ENCODE data around the gene MAGI2. TPM values are rescaled to one million over a fixed set of nuclear protein-coding genes. Genes with fewer than 3 reads are reported as not detected.

The MAGI2 gene
- total and polyA plus RNA-seq, 2 of the 13 experiments (the other 11 are each of a cell fraction or from before 2014, with no cell fraction given) = 1.5 to 3.8 TPM

- DNase-seq (ENCODE audit: low spot score) (no peak), FAIRE-seq (no peak), ATAC-seq (no peak)
- BruUV-seq (replicated peaks) = no TSS peak
- H4K20me1 ChIP-seq (ENCODE audit: insufficient read depth, low read length) = no peaks in the 10 kb centered on the region
- no peaks in the 10 kb centered on the region for H3K79me2 ChIP-seq (ENCODE audit: insufficient read depth, low read length)
- no peaks in the 10 kb centered on the region for H3K36me3 ChIP-seq (replicated peaks in 1 of 2; ENCODE audit: control insufficient read depth in 1 of 2, insufficient read depth in 2 of 2, low read length in 2 of 2)
- ChIA-PET CTCF (ENCODE audit: low intra/inter-chr PET ratio, low total read pairs) (no interaction called here), POLR2A (no interaction called here)
- H3K9me3 ChIP-seq (ENCODE audit: low read length) = no peaks in the 10 kb centered on the region
- no peak for TF ChIP-seq ZFX (CRISPR knock-in tag; IDR thresholded peaks at IDR 0.05; ENCODE audit: low read depth)
- peak; percentile 82 for TF ChIP-seq LCORL (IDR thresholded peaks at IDR 0.05)
- no peak for TF ChIP-seq LCORL (CRISPR knock-in tag; IDR thresholded peaks at IDR 0.05)
- no peak overlapping the region for H2AFZ ChIP-seq (ENCODE audit: low read length)
- H3K4me2 ChIP-seq (ENCODE audit: low read depth, low read length) = no peak overlapping the region
- H3K27ac ChIP-seq (ENCODE audit: extremely low read length, insufficient read depth, low read length) = no peak overlapping the region
- intact Hi-C loops (cut with micrococcal nuclease; ENCODE audit: unreplicated experiment) = no loop called here
- in situ Hi-C loops (cut with HindIII; ENCODE audit: extremely low pct_ligation_motif_present, low pct_unique_long_range_greater_than_20kb) = no loop called here
- no peaks in the 10 kb centered on the region for H3K4me1 ChIP-seq (ENCODE audit: insufficient read depth, low read length)
- H3K9ac ChIP-seq (ENCODE audit: insufficient read depth, low read depth, low read length) = no peak overlapping the region
- 30% methylated on average over 1 of the region's 1 CpG for WGBS (ENCODE audit: low lambda C conversion rate)
- H3K4me3 ChIP-seq (replicated peaks in 1 of 3; ENCODE audit: insufficient read depth in 1 of 3, low read depth in 2 of 3, low read length in 3 of 3) = no peak overlapping the region
- H3K27me3 ChIP-seq (ENCODE audit: control insufficient read depth in 1 of 2, insufficient read depth in 2 of 2, low read length in 2 of 2) = no peaks in the 10 kb centered on the region
Observed at GRCh38 chr7:78164459-78164858, 1289.0 kb downstream of the MAGI2 start.

- no peak overlapping the region for H3K27ac ChIP-seq (ENCODE audit: extremely low read length, insufficient read depth, low read length)
- CTCF ChIA-PET (ENCODE audit: low intra/inter-chr PET ratio, low total read pairs) = no interaction called here
- no peak for FAIRE-seq
- H3K36me3 ChIP-seq (replicated peaks in 1 of 2; ENCODE audit: control insufficient read depth in 1 of 2, insufficient read depth in 2 of 2, low read length in 2 of 2) = no peaks in the 10 kb centered on the region
- no peak for DNase-seq (ENCODE audit: low spot score)
- H3K4me2 ChIP-seq (ENCODE audit: low read depth, low read length) = no peak overlapping the region
- H4K20me1 ChIP-seq (ENCODE audit: insufficient read depth, low read length) = no peaks in the 10 kb centered on the region
- no peak overlapping the region for H3K4me3 ChIP-seq (replicated peaks in 1 of 3; ENCODE audit: insufficient read depth in 1 of 3, low read depth in 2 of 3, low read length in 3 of 3)
- H3K4me1 ChIP-seq (ENCODE audit: insufficient read depth, low read length) = no peaks in the 10 kb centered on the region
- in situ Hi-C loops (cut with HindIII; ENCODE audit: extremely low pct_ligation_motif_present, low pct_unique_long_range_greater_than_20kb) (no loop called here), intact Hi-C loops (cut with micrococcal nuclease; ENCODE audit: unreplicated experiment) (no loop called here)
- WGBS (ENCODE audit: low lambda C conversion rate) = 21% methylated on average over 5 of the region's 5 CpGs
- no peak for TF ChIP-seq GATA4 (IDR thresholded peaks at IDR 0.05; ENCODE audit: borderline replicate concordance, low read depth)
- TF ChIP-seq ZNF326 (CRISPR knock-in tag; IDR thresholded peaks at IDR 0.05; ENCODE audit: borderline replicate concordance) = no peak
- POLR2A ChIA-PET = no interaction called here
- H3K27me3 ChIP-seq (ENCODE audit: control insufficient read depth in 1 of 2, insufficient read depth in 2 of 2, low read length in 2 of 2) = no peaks in the 10 kb centered on the region
- no peaks in the 10 kb centered on the region for H3K9me3 ChIP-seq (ENCODE audit: low read length)
- no peak overlapping the region for H2AFZ ChIP-seq (ENCODE audit: low read length)
- no TSS peak for BruUV-seq (replicated peaks)
- H3K79me2 ChIP-seq (ENCODE audit: insufficient read depth, low read length) = no peaks in the 10 kb centered on the region
- no peak overlapping the region for H3K9ac ChIP-seq (ENCODE audit: insufficient read depth, low read depth, low read length)
- no peak for ATAC-seq
Observed at GRCh38 chr7:78161781-78162180, 1291.7 kb downstream of the MAGI2 start.
